Measurements from ENCODE around the gene MED28. TPM values are rescaled to one million over a fixed set of nuclear protein-coding genes. Genes with fewer than 3 reads are reported as not detected.

Gene MED28
- total RNA-seq, 1 experiment from 2014 or later, result 11.8 TPM

Other genes with a start within 250 kb of the MED28 start
- 37.9 and 55.5 TPM in 2 replicates for gene QDPR, start 102.6 kb upstream of the MED28 start, total RNA-seq (2014; rRNA removed; shearing (Covaris generic))
- not detected in 2 replicates for gene CLRN2, start 99.5 kb upstream of the MED28 start, total RNA-seq (2014; rRNA removed; shearing (Covaris generic))
- 90.2 and 96.7 TPM in 2 replicates for gene LAP3, start 37.4 kb upstream of the MED28 start, total RNA-seq (2014; rRNA removed; shearing (Covaris generic))
- gene FAM184B, start 167.0 kb downstream of the MED28 start, total RNA-seq (2014; rRNA removed; shearing (Covaris generic)), result not detected in 2 replicates
- 44.3 and 51.4 TPM in 2 replicates for gene DCAF16, start 196.1 kb downstream of the MED28 start, total RNA-seq (2014; rRNA removed; shearing (Covaris generic))
- gene NCAPG, start 196.3 kb downstream of the MED28 start, total RNA-seq (2014; rRNA removed; shearing (Covaris generic)), result 41.3 and 45.1 TPM in 2 replicates

Measured in SK-MEL-5 (cell line).